ENCODE measurements around the gene WNT7B. TPM values are rescaled to one million over a fixed set of nuclear protein-coding genes. Genes with fewer than 3 reads are reported as not detected.

WNT7B gene
- total RNA-seq, 1 donor from 2014 or later = 3.7 TPM

DNA sequence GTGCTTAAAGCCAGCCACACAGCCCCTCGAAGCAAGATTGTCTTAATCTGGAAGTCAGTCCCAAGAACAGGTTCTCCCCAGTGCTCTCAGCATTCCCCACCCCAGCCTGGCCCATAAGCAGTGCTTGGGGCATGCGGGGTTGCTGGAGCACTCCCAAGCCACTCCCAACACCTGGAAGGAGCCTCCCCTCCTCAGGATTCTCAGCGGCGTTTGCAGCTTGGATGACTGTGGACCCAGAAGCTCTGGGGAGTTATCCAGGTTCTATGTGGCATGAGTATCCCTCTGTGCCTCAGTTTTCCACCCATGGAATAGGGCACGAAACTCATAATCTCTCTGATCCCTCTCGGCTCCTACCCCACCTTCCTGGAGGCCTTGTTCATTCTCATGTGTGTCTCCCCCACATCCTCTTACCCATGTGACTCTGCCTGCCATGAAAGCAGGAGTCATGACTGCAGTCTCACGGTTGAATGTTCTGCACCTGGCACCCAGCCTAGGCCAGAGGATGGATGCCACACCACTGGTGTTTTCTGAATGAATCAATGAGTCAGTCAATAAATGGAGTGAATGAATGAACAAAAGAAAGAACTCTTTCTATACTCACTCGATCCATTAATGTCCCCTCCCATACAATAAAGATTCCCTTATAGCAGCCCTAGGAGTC is 33.4 kb upstream of the WNT7B start:
- TF ChIP-seq, protein P1, sequence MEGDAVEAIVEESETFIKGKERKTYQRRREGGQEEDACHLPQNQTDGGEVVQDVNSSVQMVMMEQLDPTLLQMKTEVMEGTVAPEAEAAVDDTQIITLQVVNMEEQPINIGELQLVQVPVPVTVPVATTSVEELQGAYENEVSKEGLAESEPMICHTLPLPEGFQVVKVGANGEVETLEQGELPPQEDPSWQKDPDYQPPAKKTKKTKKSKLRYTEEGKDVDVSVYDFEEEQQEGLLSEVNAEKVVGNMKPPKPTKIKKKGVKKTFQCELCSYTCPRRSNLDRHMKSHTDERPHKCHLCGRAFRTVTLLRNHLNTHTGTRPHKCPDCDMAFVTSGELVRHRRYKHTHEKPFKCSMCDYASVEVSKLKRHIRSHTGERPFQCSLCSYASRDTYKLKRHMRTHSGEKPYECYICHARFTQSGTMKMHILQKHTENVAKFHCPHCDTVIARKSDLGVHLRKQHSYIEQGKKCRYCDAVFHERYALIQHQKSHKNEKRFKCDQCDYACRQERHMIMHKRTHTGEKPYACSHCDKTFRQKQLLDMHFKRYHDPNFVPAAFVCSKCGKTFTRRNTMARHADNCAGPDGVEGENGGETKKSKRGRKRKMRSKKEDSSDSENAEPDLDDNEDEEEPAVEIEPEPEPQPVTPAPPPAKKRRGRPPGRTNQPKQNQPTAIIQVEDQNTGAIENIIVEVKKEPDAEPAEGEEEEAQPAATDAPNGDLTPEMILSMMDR (IDR thresholded peaks at IDR 0.05; ENCODE audit: unreplicated experiment) = no peak
- Mint-ChIP-seq H3K4me1 (ENCODE audit: low read depth) (peaks cover 1% of the 10 kb centered on the region), H3K36me3 (ENCODE audit: insufficient read depth) (no peaks in the 10 kb centered on the region), H3K4me3 (ENCODE audit: low read depth) (no peak overlapping the region), H3K9me3 (ENCODE audit: low read depth) (no peaks in the 10 kb centered on the region), H3K27ac (no peak overlapping the region), H3K27me3 (peaks cover 9% of the 10 kb centered on the region)
- DNase-seq (ENCODE audit: low spot score, unreplicated experiment) = no peak

DNA sequence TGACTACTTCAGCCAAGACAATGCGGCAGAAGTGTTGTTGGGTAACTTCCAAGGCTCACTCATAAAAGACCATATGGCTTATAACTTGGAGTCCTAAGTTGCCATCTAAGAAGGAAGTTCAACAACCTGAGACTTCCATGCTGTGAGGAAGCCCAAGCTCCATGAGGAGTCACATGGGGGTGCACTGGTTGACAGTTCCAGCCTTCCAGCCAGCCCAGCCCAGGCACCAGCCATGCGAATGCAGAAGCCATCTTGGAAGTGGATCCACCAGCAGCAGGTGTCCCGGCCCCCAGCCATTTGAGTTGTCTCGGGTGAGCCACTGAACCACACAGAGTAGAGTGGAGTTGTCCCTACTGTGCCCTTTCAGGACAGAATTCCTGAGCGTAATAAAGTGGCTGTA is 32.8 kb upstream of the WNT7B start:
- TF ChIP-seq, protein P1 (IDR thresholded peaks at IDR 0.05; ENCODE audit: unreplicated experiment) = no peak
- no peaks in the 10 kb centered on the region for H3K9me3 Mint-ChIP-seq (ENCODE audit: low read depth)
- H3K36me3 Mint-ChIP-seq (ENCODE audit: insufficient read depth) = no peaks in the 10 kb centered on the region
- no peak overlapping the region for H3K4me3 Mint-ChIP-seq (ENCODE audit: low read depth)
- H3K27ac Mint-ChIP-seq = no peak overlapping the region
- peaks cover 1% of the 10 kb centered on the region for H3K4me1 Mint-ChIP-seq (ENCODE audit: low read depth)
- H3K27me3 Mint-ChIP-seq = peaks cover 9% of the 10 kb centered on the region
- DNase-seq (ENCODE audit: low spot score, unreplicated experiment) = no peak

DNA sequence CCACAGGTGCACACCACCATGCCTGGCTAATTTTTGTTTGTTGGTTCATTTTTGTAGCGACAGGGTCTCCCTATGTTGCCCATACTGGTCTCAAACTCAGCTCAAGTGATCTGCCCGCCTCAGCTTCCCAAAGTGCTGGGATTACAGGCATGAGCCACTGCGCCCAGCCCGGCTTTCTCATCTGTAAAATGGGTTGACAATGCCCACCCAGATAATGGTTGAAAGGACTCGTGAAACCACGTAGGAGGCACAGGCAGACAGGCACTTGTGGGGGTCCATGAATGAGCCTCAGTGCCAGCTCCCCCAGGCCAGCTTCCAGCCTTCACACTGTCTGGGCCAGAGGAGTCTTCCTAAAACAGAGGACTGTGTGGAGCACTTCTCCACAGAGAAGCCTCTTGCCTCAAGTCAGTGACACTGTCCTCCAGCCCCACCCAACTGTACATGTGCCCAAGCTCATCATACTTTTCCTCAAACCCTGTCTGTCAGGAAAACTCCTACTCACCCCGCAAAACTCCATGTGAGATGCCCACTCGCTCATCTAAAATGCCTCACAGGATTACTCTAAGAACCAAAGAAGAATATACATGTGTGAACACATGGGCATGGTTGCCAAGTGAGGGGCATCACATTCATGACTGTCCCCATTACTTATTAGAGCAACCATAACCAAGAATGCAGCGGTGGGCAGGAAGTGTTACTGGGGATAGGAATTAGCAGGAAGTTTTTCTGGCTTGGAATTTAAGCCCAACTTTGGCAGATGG is 32.1 kb upstream of the WNT7B start:
- H3K4me1 Mint-ChIP-seq (ENCODE audit: low read depth) = peaks cover 1% of the 10 kb centered on the region
- no peaks in the 10 kb centered on the region for H3K9me3 Mint-ChIP-seq (ENCODE audit: low read depth)
- TF ChIP-seq, protein P1 (IDR thresholded peaks at IDR 0.05; ENCODE audit: unreplicated experiment) = no peak
- peaks cover 9% of the 10 kb centered on the region for H3K27me3 Mint-ChIP-seq
- no peak for DNase-seq (ENCODE audit: low spot score, unreplicated experiment)
- no peaks in the 10 kb centered on the region for H3K36me3 Mint-ChIP-seq (ENCODE audit: insufficient read depth)
- H3K4me3 Mint-ChIP-seq (ENCODE audit: low read depth) = no peak overlapping the region
- H3K27ac Mint-ChIP-seq = no peak overlapping the region

DNA sequence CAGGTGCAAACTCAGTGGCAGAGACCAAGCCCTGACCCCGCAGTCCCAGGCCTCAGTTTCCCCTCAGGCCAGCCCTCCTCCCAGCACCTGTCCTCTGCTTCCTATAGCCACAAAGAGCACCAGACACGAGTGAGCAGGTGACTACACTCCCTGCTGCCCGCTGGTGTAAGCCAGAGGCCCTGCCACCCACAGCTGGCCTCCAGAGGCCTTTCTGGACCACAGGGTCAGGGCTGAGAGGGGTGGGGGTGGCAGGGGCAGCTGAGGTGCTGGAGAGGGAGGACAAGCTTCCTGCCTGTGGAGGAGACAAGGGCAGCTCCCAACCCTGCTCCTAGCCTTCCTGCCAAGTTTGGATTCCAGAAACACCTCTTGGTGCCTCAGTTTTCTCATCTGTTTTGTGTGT is 31.3 kb upstream of the WNT7B start:
- H3K27me3 Mint-ChIP-seq = peaks cover 9% of the 10 kb centered on the region
- no peak overlapping the region for H3K4me3 Mint-ChIP-seq (ENCODE audit: low read depth)
- no peak overlapping the region for H3K27ac Mint-ChIP-seq
- H3K4me1 Mint-ChIP-seq (ENCODE audit: low read depth) = no peaks in the 10 kb centered on the region
- DNase-seq (ENCODE audit: low spot score, unreplicated experiment) = no peak
- no peaks in the 10 kb centered on the region for H3K36me3 Mint-ChIP-seq (ENCODE audit: insufficient read depth)
- TF ChIP-seq, protein P1 (IDR thresholded peaks at IDR 0.05; ENCODE audit: unreplicated experiment) = no peak
- no peaks in the 10 kb centered on the region for H3K9me3 Mint-ChIP-seq (ENCODE audit: low read depth)

DNA sequence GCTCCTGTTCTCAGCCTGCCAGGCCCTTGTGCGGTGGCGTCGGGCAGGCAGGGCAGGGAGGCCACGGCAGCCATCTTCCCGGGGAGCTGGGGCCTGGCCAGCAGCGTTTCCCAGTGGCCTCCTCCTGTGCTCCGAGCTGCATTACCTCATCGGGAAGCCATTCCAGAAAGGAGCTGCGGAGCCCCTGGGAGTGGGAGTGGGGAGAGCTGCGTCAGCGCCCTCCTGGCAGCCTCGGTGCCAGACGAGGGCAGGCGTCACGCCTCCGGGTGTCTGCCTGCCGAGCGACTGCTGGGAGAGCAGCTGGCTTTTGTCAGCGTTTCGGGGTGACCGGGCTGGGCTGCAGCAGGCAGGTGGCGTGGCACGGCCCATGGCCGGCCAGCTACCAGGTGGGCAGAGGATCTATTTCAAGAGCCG is 30.9 kb upstream of the WNT7B start:
- Mint-ChIP-seq H3K4me3 (ENCODE audit: low read depth) (no peak overlapping the region), H3K4me1 (ENCODE audit: low read depth) (no peaks in the 10 kb centered on the region), H3K27me3 (peaks cover 9% of the 10 kb centered on the region), H3K27ac (no peak overlapping the region), H3K9me3 (ENCODE audit: low read depth) (no peaks in the 10 kb centered on the region), H3K36me3 (ENCODE audit: insufficient read depth) (no peaks in the 10 kb centered on the region)
- TF ChIP-seq, protein P1 (IDR thresholded peaks at IDR 0.05; ENCODE audit: unreplicated experiment) = no peak
- no peak for DNase-seq (ENCODE audit: low spot score, unreplicated experiment)

Data from progenitor cell of endocrine pancreas (in vitro differentiated cells).